ENCODE results near the gene SMPD1. TPM values are rescaled to one million over a fixed set of nuclear protein-coding genes. Genes with fewer than 3 reads are reported as not detected.

Gene SMPD1
- total RNA-seq, 1 experiment from 2014 or later = 2.8 TPM

GRCh38 chr11:6406370-6406769 lies 16.1 kb downstream of the SMPD1 start:
- DNase-seq (ENCODE audit: low read depth, low spot score) (no peak), ATAC-seq (no peak)
- ChIA-PET CTCF (no interaction called here), POLR2A (no interaction called here), RAD21 (ENCODE audit: low non-redundant PET in 1 of 2, low total read pairs in 2 of 2, uncharacterized antibody in 2 of 2, unreplicated experiment in 2 of 2) (no interaction called here)
- intact Hi-C loops (cut with micrococcal nuclease) = no loop called here
- BruUV-seq (replicated peaks) = no TSS peak
- no peak overlapping the region for H2AFZ ChIP-seq (ENCODE audit: low read depth, low read length, poor library complexity, severe bottlenecking)
- no peak overlapping the region for H3K9ac ChIP-seq (ENCODE audit: low read length)
- H3K4me1 ChIP-seq (ENCODE audit: control insufficient read depth in 1 of 2, insufficient read depth in 2 of 2, low read length in 2 of 2) = no peaks in the 10 kb centered on the region
- no peaks in the 10 kb centered on the region for H3K9me2 ChIP-seq (ENCODE audit: insufficient read depth)
- no peak overlapping the region for H3K4me2 ChIP-seq (ENCODE audit: low read length)
- no peaks in the 10 kb centered on the region for H3K36me3 ChIP-seq (ENCODE audit: control insufficient read depth in 1 of 2, insufficient read depth in 2 of 2, low read length in 2 of 2)
- no peaks in the 10 kb centered on the region for H3K27me3 ChIP-seq (ENCODE audit: insufficient read depth, low read length)
- H3K4me3 ChIP-seq (replicated peaks in 1 of 2; ENCODE audit: low read depth in 1 of 2, low read length in 2 of 2) = no peak overlapping the region
- no peak overlapping the region for H3K27ac ChIP-seq (ENCODE audit: low read depth, low read length)
- TF ChIP-seq SP1 (IDR thresholded peaks at IDR 0.05; ENCODE audit: low read depth) = no peak
- TF ChIP-seq CEBPB (IDR thresholded peaks at IDR 0.05; ENCODE audit: low read depth) = no peak
- TF ChIP-seq ZFX (IDR thresholded peaks at IDR 0.05) = no peak
- no peak for TF ChIP-seq EZH2phosphoT487 (IDR thresholded peaks at IDR 0.05; ENCODE audit: borderline replicate concordance)
- TF ChIP-seq SRF (IDR thresholded peaks at IDR 0.05; ENCODE audit: low read depth) = no peak
- TF ChIP-seq ZNF274 (IDR thresholded peaks at IDR 0.05; ENCODE audit: low read depth, low read length) = no peak
- no peak for TF ChIP-seq POLR2A (IDR thresholded peaks at IDR 0.05; ENCODE audit: borderline replicate concordance, extremely low read depth, insufficient read depth, insufficient read length)
- TF ChIP-seq JUND (IDR thresholded peaks at IDR 0.05) = no peak
- TF ChIP-seq FOSL1 (IDR thresholded peaks at IDR 0.05; ENCODE audit: low read depth) = no peak
- no peak for TF ChIP-seq CTCF (IDR thresholded peaks at IDR 0.05 in 2 of 3, conservative IDR thresholded peaks at IDR 0.05 in 1 of 3; ENCODE audit: borderline replicate concordance in 1 of 3, insufficient read depth in 1 of 3, low read depth in 2 of 3, low read length in 2 of 3)
- no peak for TF ChIP-seq SIN3A (IDR thresholded peaks at IDR 0.05; ENCODE audit: low read depth)
- no peak for TF ChIP-seq CBX3 (IDR thresholded peaks at IDR 0.05; ENCODE audit: low read depth)
- no peak for TF ChIP-seq EZH2 (IDR thresholded peaks at IDR 0.05)
- TF ChIP-seq EGR1 (IDR thresholded peaks at IDR 0.05; ENCODE audit: low read depth) = no peak
- no peak for TF ChIP-seq ELF1 (IDR thresholded peaks at IDR 0.05; ENCODE audit: borderline replicate concordance, low read depth)
- TF ChIP-seq ZBTB33 (IDR thresholded peaks at IDR 0.05; ENCODE audit: extremely low read depth, insufficient replicate concordance, low read length) = no peak
- no peaks in the 10 kb centered on the region for H3K79me2 ChIP-seq (ENCODE audit: insufficient read depth, low read length)
- H4K20me1 ChIP-seq (ENCODE audit: insufficient read depth) = no peaks in the 10 kb centered on the region
- H3K9me3 ChIP-seq (ENCODE audit: control insufficient read depth in 1 of 2, insufficient read depth in 1 of 2, low read depth in 1 of 2, low read length in 2 of 2) = no peaks in the 10 kb centered on the region

Measured in HCT116 (cell line).